HCT116 (cell line): ENCODE data around the gene ARSG.

ENCODE experiments used
- CEBPB ChIP-seq: IDR thresholded peaks from 2 replicates; pipeline ENCODE4 v1.6.1; 2012; ENCODE audit warnings: low read depth
- EZH2 ChIP-seq: fragments of 200-600 bp; sonication (generic); IDR thresholded peaks from 2 replicates; pipeline ENCODE4 v1.6.1; 2017; ENCODE audit warnings: antibody characterized with exemption, mixed run types
- EZH2phosphoT487 ChIP-seq: fragments of 200-600 bp; IDR thresholded peaks from 2 replicates; pipeline ENCODE4 v1.6.1; 2018; ENCODE audit warnings: antibody characterized with exemption, borderline replicate concordance
- POLR2A ChIP-seq: IDR thresholded peaks from 2 replicates; pipeline ENCODE4 v1.7.0; 2011; ENCODE audit warnings: borderline replicate concordance; ENCODE audit not compliant: insufficient read depth, insufficient read length; ENCODE audit errors: extremely low read depth
- POLR2AphosphoS5 ChIP-seq: IDR thresholded peaks from 2 replicates; pipeline ENCODE4 v1.6.1; 2011; ENCODE audit warnings: mild to moderate bottlenecking, low read depth, low read length, moderate library complexity
- SIN3A ChIP-seq: IDR thresholded peaks from 2 replicates; pipeline ENCODE4 v1.6.1; 2012; ENCODE audit warnings: low read depth
- SRF ChIP-seq: IDR thresholded peaks from 2 replicates; pipeline ENCODE4 v1.6.1; 2012; ENCODE audit warnings: low read depth
- TCF7L2 ChIP-seq: IDR thresholded peaks from 2 replicates; pipeline ENCODE4 v1.7.0; 2011; ENCODE audit warnings: borderline replicate concordance, inconsistent platforms; ENCODE audit not compliant: insufficient read depth, insufficient read length; ENCODE audit errors: extremely low read depth
- YY1 ChIP-seq: IDR thresholded peaks from 2 replicates; pipeline ENCODE4 v1.6.1; 2011; ENCODE audit warnings: low read length, low read depth, moderate library complexity, mild to moderate bottlenecking; ENCODE audit not compliant: insufficient replicate concordance; ENCODE audit errors: extremely low read depth
- ZNF274 ChIP-seq: fragments of 200-500 bp; sonication (Bioruptor generic); IDR thresholded peaks from 2 replicates; pipeline ENCODE4 v1.6.1; 2014; ENCODE audit warnings: mild to moderate bottlenecking, low read depth, low read length, inconsistent platforms
- TF ChIP-seq, protein P1 (sequence below), 3 experiments: fragments of 200-600 bp in 1 of 3; sonication (generic) in 1 of 3; IDR thresholded peaks in 2 of 3; conservative IDR thresholded peaks in 1 of 3; 2 replicates each; pipeline ENCODE4 v1.5.1; 2012 to 2017; ENCODE audit warnings: low read depth in 2 of 3, low read length in 2 of 3, antibody characterized with exemption in 1 of 3, borderline replicate concordance in 1 of 3, control low read depth in 1 of 3, mild to moderate bottlenecking in 1 of 3, mixed read lengths in 1 of 3, mixed run types in 1 of 3, moderate library complexity in 1 of 3; ENCODE audit not compliant: insufficient read depth in 1 of 3
- TF ChIP-seq, protein P2 (sequence below): IDR thresholded peaks from 2 replicates; pipeline ENCODE4 v1.6.1; 2011; ENCODE audit warnings: mild to moderate bottlenecking, low read length, moderate library complexity; ENCODE audit not compliant: insufficient replicate concordance; ENCODE audit errors: extremely low read depth

- TF ChIP-seq ZNF274: no peak
- TF ChIP-seq, protein P1, sequence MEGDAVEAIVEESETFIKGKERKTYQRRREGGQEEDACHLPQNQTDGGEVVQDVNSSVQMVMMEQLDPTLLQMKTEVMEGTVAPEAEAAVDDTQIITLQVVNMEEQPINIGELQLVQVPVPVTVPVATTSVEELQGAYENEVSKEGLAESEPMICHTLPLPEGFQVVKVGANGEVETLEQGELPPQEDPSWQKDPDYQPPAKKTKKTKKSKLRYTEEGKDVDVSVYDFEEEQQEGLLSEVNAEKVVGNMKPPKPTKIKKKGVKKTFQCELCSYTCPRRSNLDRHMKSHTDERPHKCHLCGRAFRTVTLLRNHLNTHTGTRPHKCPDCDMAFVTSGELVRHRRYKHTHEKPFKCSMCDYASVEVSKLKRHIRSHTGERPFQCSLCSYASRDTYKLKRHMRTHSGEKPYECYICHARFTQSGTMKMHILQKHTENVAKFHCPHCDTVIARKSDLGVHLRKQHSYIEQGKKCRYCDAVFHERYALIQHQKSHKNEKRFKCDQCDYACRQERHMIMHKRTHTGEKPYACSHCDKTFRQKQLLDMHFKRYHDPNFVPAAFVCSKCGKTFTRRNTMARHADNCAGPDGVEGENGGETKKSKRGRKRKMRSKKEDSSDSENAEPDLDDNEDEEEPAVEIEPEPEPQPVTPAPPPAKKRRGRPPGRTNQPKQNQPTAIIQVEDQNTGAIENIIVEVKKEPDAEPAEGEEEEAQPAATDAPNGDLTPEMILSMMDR (IDR thresholded peaks at IDR 0.05 in 2 of 3, conservative IDR thresholded peaks at IDR 0.05 in 1 of 3; ENCODE audit: borderline replicate concordance in 1 of 3, insufficient read depth in 1 of 3, low read depth in 2 of 3, low read length in 2 of 3): no peak
- no peak for TF ChIP-seq POLR2A
- TF ChIP-seq, protein P2, sequence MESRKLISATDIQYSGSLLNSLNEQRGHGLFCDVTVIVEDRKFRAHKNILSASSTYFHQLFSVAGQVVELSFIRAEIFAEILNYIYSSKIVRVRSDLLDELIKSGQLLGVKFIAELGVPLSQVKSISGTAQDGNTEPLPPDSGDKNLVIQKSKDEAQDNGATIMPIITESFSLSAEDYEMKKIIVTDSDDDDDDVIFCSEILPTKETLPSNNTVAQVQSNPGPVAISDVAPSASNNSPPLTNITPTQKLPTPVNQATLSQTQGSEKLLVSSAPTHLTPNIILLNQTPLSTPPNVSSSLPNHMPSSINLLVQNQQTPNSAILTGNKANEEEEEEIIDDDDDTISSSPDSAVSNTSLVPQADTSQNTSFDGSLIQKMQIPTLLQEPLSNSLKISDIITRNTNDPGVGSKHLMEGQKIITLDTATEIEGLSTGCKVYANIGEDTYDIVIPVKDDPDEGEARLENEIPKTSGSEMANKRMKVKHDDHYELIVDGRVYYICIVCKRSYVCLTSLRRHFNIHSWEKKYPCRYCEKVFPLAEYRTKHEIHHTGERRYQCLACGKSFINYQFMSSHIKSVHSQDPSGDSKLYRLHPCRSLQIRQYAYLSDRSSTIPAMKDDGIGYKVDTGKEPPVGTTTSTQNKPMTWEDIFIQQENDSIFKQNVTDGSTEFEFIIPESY: no peak
- no peak for TF ChIP-seq EZH2phosphoT487
- TF ChIP-seq POLR2AphosphoS5: no peak
- TF ChIP-seq YY1: no peak
- TF ChIP-seq SIN3A: no peak
- no peak for TF ChIP-seq TCF7L2
- TF ChIP-seq CEBPB: no peak
- TF ChIP-seq EZH2: no peak
- no peak for TF ChIP-seq SRF
These were observed 33.5 kb downstream of the ARSG start for GRCh38 chr17:68324654-68325336.
